Heart left ventricle (tissue), 13 donors: ENCODE data around the gene NME7.

Source experiments
- CTCF ChIP-seq, 12 donors: fragments of 200-600 bp; sonication (generic) in 4 of 12; IDR thresholded peaks; one replicate each; pipeline versions ENCODE4 v1.5.0 to v1.8.0; 2018 to 2022; ENCODE audit warnings: antibody characterized with exemption in 12 of 12, mild to moderate bottlenecking in 5 of 12
- POLR2A ChIP-seq, 2 donors: fragments of 450-650 bp; IDR thresholded peaks; one replicate each; pipeline ENCODE4 v1.6.1; 2017; ENCODE audit warnings: antibody characterized with exemption in 2 of 2, mild to moderate bottlenecking in 2 of 2, moderate library complexity in 2 of 2
- donor health status: ischemic (EF 13 %, LVEDD 7.1; RV severe dilation, severe dysfunction).
- donor health status: DM: no; HTN: yes; CAD: no.
- donor health status: DM: no; HTN: no; CAD: no.
- donor health status: ischemic (EF 25% LVEDD 6.9; RV normal size, moderate dysfunction).
- donor health status: ischemic (EF 25% LVEDD 5.7; RV mildly dilated, moderate dysfunction).
- donor health status: ischemic (EF 35%, LVEDD 5.7; RV mildly dilated, moderate dysfunction).
- donor health status: nonischemic (EF 11% LVEDD 7.7; RV severe dilation, severe dysfunction).
- donor health status: DM: yes; HTN: yes; CAD: no.
- donor health status: PGD.
- donor health status: ischemic (EF 29% LVEDD 5.4; RV normal size, mild dysfunction).
- donor health status: nonischemic (EF 23%, LVEDD 6.1; RV moderate dilation, normal function).

DNA sequence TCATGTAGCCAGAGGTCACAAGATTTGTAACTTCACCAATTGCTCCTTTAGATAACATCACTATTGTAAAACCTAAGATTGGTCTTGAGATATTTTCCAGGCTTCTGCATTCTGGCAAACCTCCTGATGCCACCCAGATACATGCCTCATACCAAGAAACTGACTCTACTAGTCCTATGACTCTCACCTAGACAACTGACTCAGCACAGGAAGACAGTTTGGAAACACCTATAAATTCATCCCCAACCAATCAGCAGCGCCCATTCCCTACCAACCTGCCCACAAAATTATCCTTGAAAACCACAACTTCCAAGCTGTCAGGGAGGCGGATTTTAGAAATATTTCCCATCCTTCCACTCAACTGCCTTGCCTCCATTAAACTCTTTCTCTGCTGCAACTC, 2.6 kb downstream of the NME7 start:
- TF ChIP-seq CTCF (IDR thresholded peaks at IDR 0.05) (no peak), POLR2A (IDR thresholded peaks at IDR 0.05) (no peak)
